PFSK-1 (cell line): Measurements from ENCODE around the gene TCIRG1.

Experiments used
- FOXP2 ChIP-seq: optimal IDR thresholded peaks from 2 replicates; pipeline ENCODE3; 2011; ENCODE audit warnings: borderline replicate concordance, control low read depth, inconsistent platforms; ENCODE audit not compliant: insufficient read depth; ENCODE audit errors: extremely low read length, extremely low read depth
- POLR2AphosphoS5 ChIP-seq: IDR thresholded peaks from 2 replicates; pipeline ENCODE4 v1.6.1; 2012; ENCODE audit warnings: low read depth, mild to moderate bottlenecking, control low read depth, low read length, moderate library complexity
- SIN3A ChIP-seq: IDR thresholded peaks from 2 replicates; pipeline ENCODE4 v1.6.1; 2012; ENCODE audit warnings: mild to moderate bottlenecking, low read length, moderate library complexity, borderline replicate concordance; ENCODE audit not compliant: insufficient read depth
- TAF1 ChIP-seq: IDR thresholded peaks from 2 replicates; pipeline ENCODE4 v1.6.1; 2012; ENCODE audit warnings: low read length, control low read depth, borderline replicate concordance; ENCODE audit not compliant: insufficient read depth
- TF ChIP-seq, protein P1 (sequence below), 2 experiments: IDR thresholded peaks; 2 replicates each; pipeline versions ENCODE4 v1.6.1 to v1.8.0; 2011 to 2012; ENCODE audit warnings: low read depth in 2 of 2, low read length in 2 of 2, control low read depth in 1 of 2, inconsistent platforms in 1 of 2, mild to moderate bottlenecking in 1 of 2, moderate library complexity in 1 of 2; ENCODE audit not compliant: insufficient read depth in 1 of 2

DNA sequence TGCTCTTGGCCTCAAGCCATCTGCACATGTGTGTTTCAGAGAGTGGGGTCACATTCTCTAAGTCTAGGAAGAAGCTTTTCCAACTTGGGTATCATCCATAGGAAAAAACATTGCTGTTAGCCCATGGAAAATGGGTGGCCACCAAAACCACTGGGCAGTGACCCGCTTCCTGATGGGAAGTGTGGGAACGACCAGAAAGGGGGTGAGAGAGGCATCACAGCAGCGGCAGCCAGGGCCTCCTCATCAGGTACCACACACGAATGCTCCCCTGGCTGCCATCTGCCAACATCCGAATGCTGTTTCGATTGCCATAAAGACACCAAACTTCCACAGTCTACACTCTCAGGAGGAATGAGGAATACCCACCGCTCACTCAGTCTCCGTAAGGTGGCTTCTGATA, 42.0 kb downstream of the TCIRG1 start:
- TF ChIP-seq SIN3A (no peak), POLR2AphosphoS5 (no peak), FOXP2 (no peak), TAF1 (no peak)
- TF ChIP-seq, protein P1, sequence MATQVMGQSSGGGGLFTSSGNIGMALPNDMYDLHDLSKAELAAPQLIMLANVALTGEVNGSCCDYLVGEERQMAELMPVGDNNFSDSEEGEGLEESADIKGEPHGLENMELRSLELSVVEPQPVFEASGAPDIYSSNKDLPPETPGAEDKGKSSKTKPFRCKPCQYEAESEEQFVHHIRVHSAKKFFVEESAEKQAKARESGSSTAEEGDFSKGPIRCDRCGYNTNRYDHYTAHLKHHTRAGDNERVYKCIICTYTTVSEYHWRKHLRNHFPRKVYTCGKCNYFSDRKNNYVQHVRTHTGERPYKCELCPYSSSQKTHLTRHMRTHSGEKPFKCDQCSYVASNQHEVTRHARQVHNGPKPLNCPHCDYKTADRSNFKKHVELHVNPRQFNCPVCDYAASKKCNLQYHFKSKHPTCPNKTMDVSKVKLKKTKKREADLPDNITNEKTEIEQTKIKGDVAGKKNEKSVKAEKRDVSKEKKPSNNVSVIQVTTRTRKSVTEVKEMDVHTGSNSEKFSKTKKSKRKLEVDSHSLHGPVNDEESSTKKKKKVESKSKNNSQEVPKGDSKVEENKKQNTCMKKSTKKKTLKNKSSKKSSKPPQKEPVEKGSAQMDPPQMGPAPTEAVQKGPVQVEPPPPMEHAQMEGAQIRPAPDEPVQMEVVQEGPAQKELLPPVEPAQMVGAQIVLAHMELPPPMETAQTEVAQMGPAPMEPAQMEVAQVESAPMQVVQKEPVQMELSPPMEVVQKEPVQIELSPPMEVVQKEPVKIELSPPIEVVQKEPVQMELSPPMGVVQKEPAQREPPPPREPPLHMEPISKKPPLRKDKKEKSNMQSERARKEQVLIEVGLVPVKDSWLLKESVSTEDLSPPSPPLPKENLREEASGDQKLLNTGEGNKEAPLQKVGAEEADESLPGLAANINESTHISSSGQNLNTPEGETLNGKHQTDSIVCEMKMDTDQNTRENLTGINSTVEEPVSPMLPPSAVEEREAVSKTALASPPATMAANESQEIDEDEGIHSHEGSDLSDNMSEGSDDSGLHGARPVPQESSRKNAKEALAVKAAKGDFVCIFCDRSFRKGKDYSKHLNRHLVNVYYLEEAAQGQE (IDR thresholded peaks at IDR 0.05; ENCODE audit: insufficient read depth in 1 of 2, low read depth in 2 of 2, low read length in 2 of 2), result no peak
